ENCODE measurements around the gene TERT. TPM values are rescaled to one million over a fixed set of nuclear protein-coding genes. Genes with fewer than 3 reads are reported as not detected.
"Not testable (repeated sequence)": the region's sequence is repeated elsewhere in the genome, so short reads cannot be mapped to it uniquely, and the experiment has no call there.

TERT gene
- total RNA-seq, 2 donors from 2014 or later = 3.6 TPM; not detected in 1

GRCh38 chr5:1341863-1342262 lies 47.0 kb upstream of the TERT start:
- H3K9me3 ChIP-seq = no peaks in the 10 kb centered on the region
- H3K4me1 ChIP-seq (replicated peaks) = peaks cover 5% of the 10 kb centered on the region
- intact Hi-C loops (cut with DNase I) = loop anchor here (10.0 kb wide), 1 partner anchor 303 kb away; no protein-coding TSS in a partner anchor
- peaks cover 6 to 8% of the 10 kb centered on the region in 2 donors for H3K36me3 ChIP-seq
- no peak overlapping the region for H3K27ac ChIP-seq
- H3K27me3 ChIP-seq (replicated peaks; ENCODE audit: insufficient read depth) = no peaks in the 10 kb centered on the region
- 94% methylated on average over 15 of the region's 15 CpGs for WGBS
- no peak for TF ChIP-seq POLR2AphosphoS5 (IDR thresholded peaks at IDR 0.05)
- H3K4me3 ChIP-seq = no peak overlapping the region
- no peak for DNase-seq (ENCODE audit: low spot score)

GRCh38 chr5:1339818-1340210 lies 44.9 kb upstream of the TERT start:
- H3K27ac ChIP-seq; H3K4me3 ChIP-seq; H3K4me1 ChIP-seq (replicated peaks); H3K36me3 ChIP-seq; H3K9me3 ChIP-seq; H3K27me3 ChIP-seq (replicated peaks; ENCODE audit: insufficient read depth); DNase-seq (ENCODE audit: low spot score): not testable (repeated sequence)
- intact Hi-C loops (cut with DNase I) = loop anchor here (10.0 kb wide), 1 partner anchor 305 kb away; no protein-coding TSS in a partner anchor
- WGBS = 93% methylated on average over 13 of the region's 17 CpGs

DNA sequence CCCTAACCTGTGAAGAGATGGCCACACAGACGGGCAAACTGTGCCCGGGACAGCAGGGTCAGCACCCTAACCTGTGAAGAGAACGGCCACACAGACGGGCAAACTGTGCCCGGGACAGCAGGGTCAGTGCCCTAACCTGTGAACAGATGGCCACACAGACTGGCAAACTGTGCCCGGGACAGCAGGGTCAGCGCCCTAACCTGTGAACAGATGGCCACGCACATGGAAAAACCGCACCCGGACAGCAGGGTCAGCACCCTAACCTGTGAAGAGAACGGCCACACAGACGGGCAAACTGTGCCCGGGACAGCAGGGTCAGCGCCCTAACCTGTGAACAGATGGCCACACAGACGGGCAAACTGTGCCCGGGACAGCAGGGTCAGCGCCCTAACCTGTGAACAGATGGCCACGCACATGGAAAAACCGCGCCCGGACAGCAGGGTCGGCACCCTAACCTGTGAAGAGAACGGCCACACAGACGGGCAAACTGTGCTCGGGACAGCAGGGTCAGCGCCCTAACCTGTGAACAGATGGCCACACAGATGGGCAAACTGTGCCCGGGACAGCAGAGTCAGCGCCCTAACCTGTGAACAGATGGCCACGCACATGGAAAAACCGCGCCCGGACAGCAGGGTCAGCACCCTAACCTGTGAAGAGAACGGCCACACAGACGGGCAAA lies 44.4 kb upstream of the TERT start:
- not testable (repeated sequence) for H3K36me3 ChIP-seq
- 94% methylated on average over 30 of the region's 34 CpGs for WGBS

GRCh38 chr5:1338506-1339070 lies 43.7 kb upstream of the TERT start:
- H3K36me3 ChIP-seq = peaks cover 6 to 9% of the 10 kb centered on the region in 2 donors
- H3K4me3 ChIP-seq = no peak overlapping the region
- H3K9me3 ChIP-seq = no peaks in the 10 kb centered on the region
- no peaks in the 10 kb centered on the region for H3K4me1 ChIP-seq (replicated peaks)
- DNase-seq (ENCODE audit: low spot score) = no peak
- intact Hi-C loops (cut with DNase I) = no loop called here
- H3K27ac ChIP-seq = no peak overlapping the region
- TF ChIP-seq, protein P1, sequence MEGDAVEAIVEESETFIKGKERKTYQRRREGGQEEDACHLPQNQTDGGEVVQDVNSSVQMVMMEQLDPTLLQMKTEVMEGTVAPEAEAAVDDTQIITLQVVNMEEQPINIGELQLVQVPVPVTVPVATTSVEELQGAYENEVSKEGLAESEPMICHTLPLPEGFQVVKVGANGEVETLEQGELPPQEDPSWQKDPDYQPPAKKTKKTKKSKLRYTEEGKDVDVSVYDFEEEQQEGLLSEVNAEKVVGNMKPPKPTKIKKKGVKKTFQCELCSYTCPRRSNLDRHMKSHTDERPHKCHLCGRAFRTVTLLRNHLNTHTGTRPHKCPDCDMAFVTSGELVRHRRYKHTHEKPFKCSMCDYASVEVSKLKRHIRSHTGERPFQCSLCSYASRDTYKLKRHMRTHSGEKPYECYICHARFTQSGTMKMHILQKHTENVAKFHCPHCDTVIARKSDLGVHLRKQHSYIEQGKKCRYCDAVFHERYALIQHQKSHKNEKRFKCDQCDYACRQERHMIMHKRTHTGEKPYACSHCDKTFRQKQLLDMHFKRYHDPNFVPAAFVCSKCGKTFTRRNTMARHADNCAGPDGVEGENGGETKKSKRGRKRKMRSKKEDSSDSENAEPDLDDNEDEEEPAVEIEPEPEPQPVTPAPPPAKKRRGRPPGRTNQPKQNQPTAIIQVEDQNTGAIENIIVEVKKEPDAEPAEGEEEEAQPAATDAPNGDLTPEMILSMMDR (IDR thresholded peaks at IDR 0.05) = no peak
- TF ChIP-seq POLR2AphosphoS5 (IDR thresholded peaks at IDR 0.05) (no peak), POLR2A (IDR thresholded peaks at IDR 0.05) (no peak)
- no peaks in the 10 kb centered on the region for H3K27me3 ChIP-seq (replicated peaks; ENCODE audit: insufficient read depth)
- 85% methylated on average over 16 of the region's 22 CpGs for WGBS

More for the DNA sequence above, 44.4 kb upstream of the TERT start:
- DNase-seq (ENCODE audit: low spot score); H3K4me3 ChIP-seq; H3K4me1 ChIP-seq (replicated peaks); H3K27ac ChIP-seq; H3K9me3 ChIP-seq; H3K27me3 ChIP-seq (replicated peaks; ENCODE audit: insufficient read depth); intact Hi-C loops (cut with DNase I): not testable (repeated sequence)

DNA sequence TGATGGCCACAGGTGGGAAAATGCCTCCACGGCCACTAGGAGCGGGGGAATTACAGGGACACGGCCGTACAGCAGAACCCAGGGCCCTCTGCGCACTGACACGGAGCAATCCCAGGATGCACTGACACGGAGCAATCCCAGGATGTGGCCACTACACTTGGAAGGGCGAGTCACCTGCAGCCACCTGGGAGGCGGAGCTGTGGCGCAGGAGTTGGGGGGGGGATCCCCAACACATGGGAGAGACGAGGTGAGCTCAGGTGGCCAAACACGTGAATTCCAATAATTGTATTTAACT lies 43.3 kb upstream of the TERT start:
- DNase-seq (ENCODE audit: low spot score) = no peak
- 91% methylated on average over 12 of the region's 12 CpGs for WGBS
- Histone ChIP-seq H3K27me3 (replicated peaks; ENCODE audit: insufficient read depth) (no peaks in the 10 kb centered on the region), H3K27ac (no peak overlapping the region), H3K4me3 (no peak overlapping the region), H3K4me1 (replicated peaks) (no peaks in the 10 kb centered on the region), H3K9me3 (no peaks in the 10 kb centered on the region), H3K36me3 (peaks cover 6 to 12% of the 10 kb centered on the region in 2 donors)
- TF ChIP-seq, protein P1 (IDR thresholded peaks at IDR 0.05) = no peak
- TF ChIP-seq POLR2AphosphoS5 (IDR thresholded peaks at IDR 0.05) = no peak
- TF ChIP-seq POLR2A (IDR thresholded peaks at IDR 0.05) = no peak
- intact Hi-C loops (cut with DNase I) = no loop called here

DNA sequence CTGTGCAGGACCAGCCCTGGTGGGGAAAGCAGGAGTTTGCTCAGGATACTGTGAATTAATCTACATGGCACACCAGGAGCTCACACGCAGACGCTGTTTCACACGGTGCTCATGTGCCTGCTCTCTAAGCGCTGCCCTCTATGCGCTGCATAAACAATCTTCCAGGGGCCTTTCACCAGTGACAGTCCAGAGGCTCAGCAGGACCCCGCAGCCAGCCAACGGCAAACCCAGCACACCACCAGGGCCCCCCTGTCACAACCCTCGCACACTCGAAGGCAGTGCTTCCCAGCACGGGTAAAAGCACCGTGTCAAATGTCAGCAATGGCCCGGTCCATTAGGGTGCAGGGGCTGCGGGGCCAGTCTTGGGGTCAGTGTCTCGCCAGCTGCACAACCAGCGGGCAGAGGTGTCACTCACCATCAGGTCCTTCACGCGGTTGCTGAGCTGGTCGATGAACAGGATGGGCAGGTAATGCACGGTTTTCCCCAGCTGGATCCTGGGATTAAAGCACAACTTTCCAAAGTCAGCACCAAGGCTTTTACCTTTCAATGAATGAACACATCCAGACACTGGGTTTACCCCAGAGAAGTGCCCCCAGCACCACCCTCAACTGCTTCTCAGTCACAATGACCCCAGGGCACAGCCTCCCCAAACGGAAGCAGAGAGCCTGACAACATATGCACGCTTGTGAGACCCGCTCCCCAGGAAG lies 42.8 kb upstream of the TERT start:
- H3K27ac ChIP-seq = no peak overlapping the region
- H3K4me3 ChIP-seq = no peak overlapping the region
- no peaks in the 10 kb centered on the region for H3K27me3 ChIP-seq (replicated peaks; ENCODE audit: insufficient read depth)
- H3K36me3 ChIP-seq = peaks cover 6 to 12% of the 10 kb centered on the region in 2 donors
- no peak for DNase-seq (ENCODE audit: low spot score)
- 90% methylated on average over 22 of the region's 22 CpGs for WGBS
- no peaks in the 10 kb centered on the region for H3K9me3 ChIP-seq
- no peaks in the 10 kb centered on the region for H3K4me1 ChIP-seq (replicated peaks)
- TF ChIP-seq POLR2A (IDR thresholded peaks at IDR 0.05) = no peak
- no peak for TF ChIP-seq POLR2AphosphoS5 (IDR thresholded peaks at IDR 0.05)
- TF ChIP-seq, protein P1 (IDR thresholded peaks at IDR 0.05) = no peak
- intact Hi-C loops (cut with DNase I) = no loop called here

Data from prostate gland (tissue), 2 donors.